ENCODE data around the gene STARD13. TPM values are rescaled to one million over a fixed set of nuclear protein-coding genes. Genes with fewer than 3 reads are reported as not detected.

The STARD13 gene
- total RNA-seq, 1 experiment from 2014 or later = 1.2 TPM

DNA sequence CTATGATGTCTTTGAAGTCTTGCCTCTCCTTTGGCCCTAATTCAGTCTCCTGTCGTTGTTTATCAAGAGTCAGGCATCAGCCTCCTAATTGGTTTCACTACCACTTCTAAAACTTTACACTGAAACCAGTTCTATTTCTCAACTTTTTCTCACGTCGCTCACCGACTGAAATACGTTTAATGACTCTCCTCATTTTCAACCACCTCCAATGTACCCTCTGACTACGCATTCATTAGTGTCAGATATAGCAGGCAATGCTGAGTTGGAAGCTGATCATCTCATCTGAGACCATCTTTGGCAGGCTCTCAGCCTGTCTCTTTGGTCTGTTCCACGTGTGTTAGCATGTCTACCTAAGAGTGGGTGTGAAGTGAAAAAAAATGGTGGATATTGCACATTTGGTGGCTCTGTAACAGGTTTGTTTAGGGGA lies 141.2 kb downstream of the STARD13 start:
- H3K4me2 ChIP-seq (ENCODE audit: low read depth, low read length, poor library complexity, severe bottlenecking) = no peak overlapping the region
- no peaks in the 10 kb centered on the region for H4K20me1 ChIP-seq (ENCODE audit: insufficient read depth, low read depth, low read length)
- H3K79me2 ChIP-seq (ENCODE audit: low read length) = no peaks in the 10 kb centered on the region
- no peak overlapping the region for H2AFZ ChIP-seq (ENCODE audit: low read length)
- H3K4me3 ChIP-seq (ENCODE audit: low read length) = no peak overlapping the region
- H3K36me3 ChIP-seq (ENCODE audit: insufficient read depth, low read length) = no peaks in the 10 kb centered on the region
- H3K9me2 ChIP-seq (replicated peaks; ENCODE audit: insufficient read depth, low read length) = no peaks in the 10 kb centered on the region
- no peak overlapping the region for H3K9ac ChIP-seq (ENCODE audit: low read length)
- no peak overlapping the region for H3K27ac ChIP-seq (ENCODE audit: low read length)
- no peak for DNase-seq
- H3K9me3 ChIP-seq (ENCODE audit: low read length) = no peaks in the 10 kb centered on the region
- no peaks in the 10 kb centered on the region for H3K4me1 ChIP-seq (ENCODE audit: low read length)
- H3K27me3 ChIP-seq (ENCODE audit: low read length) = no peaks in the 10 kb centered on the region

GRCh38 chr13:33139780-33140535 lies 145.6 kb downstream of the STARD13 start:
- Histone ChIP-seq H3K36me3 (ENCODE audit: insufficient read depth, low read length) (no peaks in the 10 kb centered on the region), H4K20me1 (ENCODE audit: insufficient read depth, low read depth, low read length) (no peaks in the 10 kb centered on the region), H3K9ac (ENCODE audit: low read length) (no peak overlapping the region), H2AFZ (ENCODE audit: low read length) (no peak overlapping the region), H3K4me2 (ENCODE audit: low read depth, low read length, poor library complexity, severe bottlenecking) (no peak overlapping the region), H3K9me2 (replicated peaks; ENCODE audit: insufficient read depth, low read length) (0 out of 2 replicates have a peak, but pooled peaks cover 3% of the 10 kb centered on the region), H3K27me3 (ENCODE audit: low read length) (no peaks in the 10 kb centered on the region), H3K4me1 (ENCODE audit: low read length) (no peaks in the 10 kb centered on the region), H3K27ac (ENCODE audit: low read length) (no peak overlapping the region), H3K4me3 (ENCODE audit: low read length) (no peak overlapping the region), H3K79me2 (ENCODE audit: low read length) (no peaks in the 10 kb centered on the region), H3K9me3 (ENCODE audit: low read length) (no peaks in the 10 kb centered on the region)
- no peak for DNase-seq

DNA sequence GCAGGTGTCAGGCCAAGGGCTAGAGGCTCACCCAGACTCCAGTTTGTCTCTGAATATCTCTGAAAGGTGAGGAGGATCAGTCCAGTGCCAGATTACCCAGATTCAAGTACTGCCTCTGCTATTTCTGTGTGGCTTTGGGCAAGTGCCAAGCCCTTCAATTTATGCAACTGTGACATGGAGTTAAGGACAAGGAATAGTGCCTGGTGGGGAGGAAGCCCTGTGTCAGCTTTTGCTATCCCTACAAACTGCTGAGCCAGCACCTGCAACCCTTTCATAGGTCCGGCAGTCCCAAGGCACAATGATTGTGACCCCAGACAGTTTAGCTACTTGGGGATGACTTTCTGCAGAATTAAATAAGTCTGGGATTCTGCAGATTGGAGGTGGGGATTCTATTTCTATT lies 146.4 kb downstream of the STARD13 start:
- no peak overlapping the region for H3K4me2 ChIP-seq (ENCODE audit: low read depth, low read length, poor library complexity, severe bottlenecking)
- H3K4me1 ChIP-seq (ENCODE audit: low read length) = no peaks in the 10 kb centered on the region
- no peak for DNase-seq
- no peaks in the 10 kb centered on the region for H4K20me1 ChIP-seq (ENCODE audit: insufficient read depth, low read depth, low read length)
- no peaks in the 10 kb centered on the region for H3K79me2 ChIP-seq (ENCODE audit: low read length)
- no peaks in the 10 kb centered on the region for H3K9me3 ChIP-seq (ENCODE audit: low read length)
- no peaks in the 10 kb centered on the region for H3K27me3 ChIP-seq (ENCODE audit: low read length)
- H3K4me3 ChIP-seq (ENCODE audit: low read length) = no peak overlapping the region
- H3K9me2 ChIP-seq (replicated peaks; ENCODE audit: insufficient read depth, low read length) = 0 out of 2 replicates have a peak, but pooled peaks cover 3% of the 10 kb centered on the region
- H3K36me3 ChIP-seq (ENCODE audit: insufficient read depth, low read length) = no peaks in the 10 kb centered on the region
- no peak overlapping the region for H3K27ac ChIP-seq (ENCODE audit: low read length)
- H2AFZ ChIP-seq (ENCODE audit: low read length) = no peak overlapping the region
- no peak overlapping the region for H3K9ac ChIP-seq (ENCODE audit: low read length)

- no peak for DNase-seq
- Histone ChIP-seq H3K27me3 (ENCODE audit: low read length) (no peaks in the 10 kb centered on the region), H3K27ac (ENCODE audit: low read length) (no peak overlapping the region), H3K9me3 (ENCODE audit: low read length) (no peaks in the 10 kb centered on the region), H2AFZ (ENCODE audit: low read length) (no peak overlapping the region), H3K4me2 (ENCODE audit: low read depth, low read length, poor library complexity, severe bottlenecking) (no peak overlapping the region), H3K4me1 (ENCODE audit: low read length) (no peaks in the 10 kb centered on the region), H3K9me2 (replicated peaks; ENCODE audit: insufficient read depth, low read length) (0 out of 2 replicates have a peak, but pooled peaks cover 3% of the 10 kb centered on the region), H3K4me3 (ENCODE audit: low read length) (no peak overlapping the region), H3K79me2 (ENCODE audit: low read length) (no peaks in the 10 kb centered on the region), H4K20me1 (ENCODE audit: insufficient read depth, low read depth, low read length) (no peaks in the 10 kb centered on the region), H3K36me3 (ENCODE audit: insufficient read depth, low read length) (no peaks in the 10 kb centered on the region), H3K9ac (ENCODE audit: low read length) (no peak overlapping the region)
Observed at GRCh38 chr13:33138441-33138840, 147.1 kb downstream of the STARD13 start.

GRCh38 chr13:33137721-33138120 lies 147.8 kb downstream of the STARD13 start:
- Histone ChIP-seq H3K4me1 (ENCODE audit: low read length) (no peaks in the 10 kb centered on the region), H3K9me3 (ENCODE audit: low read length) (no peaks in the 10 kb centered on the region), H3K9me2 (replicated peaks; ENCODE audit: insufficient read depth, low read length) (0 out of 2 replicates have a peak, but pooled peaks cover 3% of the 10 kb centered on the region), H3K4me2 (ENCODE audit: low read depth, low read length, poor library complexity, severe bottlenecking) (no peak overlapping the region), H2AFZ (ENCODE audit: low read length) (no peak overlapping the region), H3K9ac (ENCODE audit: low read length) (no peak overlapping the region), H3K79me2 (ENCODE audit: low read length) (no peaks in the 10 kb centered on the region), H3K27me3 (ENCODE audit: low read length) (no peaks in the 10 kb centered on the region), H3K27ac (ENCODE audit: low read length) (no peak overlapping the region), H3K36me3 (ENCODE audit: insufficient read depth, low read length) (no peaks in the 10 kb centered on the region), H3K4me3 (ENCODE audit: low read length) (no peak overlapping the region), H4K20me1 (ENCODE audit: insufficient read depth, low read depth, low read length) (no peaks in the 10 kb centered on the region)
- no peak for DNase-seq

GRCh38 chr13:33135097-33135496 lies 150.5 kb downstream of the STARD13 start:
- 0 out of 2 replicates have a peak, but pooled peaks cover 3% of the 10 kb centered on the region for H3K9me2 ChIP-seq (replicated peaks; ENCODE audit: insufficient read depth, low read length)
- no peak overlapping the region for H2AFZ ChIP-seq (ENCODE audit: low read length)
- H3K27me3 ChIP-seq (ENCODE audit: low read length) = no peaks in the 10 kb centered on the region
- H3K4me3 ChIP-seq (ENCODE audit: low read length) = no peak overlapping the region
- no peaks in the 10 kb centered on the region for H3K4me1 ChIP-seq (ENCODE audit: low read length)
- no peak for DNase-seq
- H3K4me2 ChIP-seq (ENCODE audit: low read depth, low read length, poor library complexity, severe bottlenecking) = no peak overlapping the region
- no peak overlapping the region for H3K9ac ChIP-seq (ENCODE audit: low read length)
- no peaks in the 10 kb centered on the region for H3K79me2 ChIP-seq (ENCODE audit: low read length)
- no peaks in the 10 kb centered on the region for H4K20me1 ChIP-seq (ENCODE audit: insufficient read depth, low read depth, low read length)
- H3K9me3 ChIP-seq (ENCODE audit: low read length) = no peaks in the 10 kb centered on the region
- H3K36me3 ChIP-seq (ENCODE audit: insufficient read depth, low read length) = no peaks in the 10 kb centered on the region
- H3K27ac ChIP-seq (ENCODE audit: low read length) = no peak overlapping the region

- H3K9me2 ChIP-seq (replicated peaks; ENCODE audit: insufficient read depth, low read length) = 0 out of 2 replicates have a peak, but pooled peaks cover 3% of the 10 kb centered on the region
- H3K4me3 ChIP-seq (ENCODE audit: low read length) = no peak overlapping the region
- H3K27me3 ChIP-seq (ENCODE audit: low read length) = no peaks in the 10 kb centered on the region
- no peak overlapping the region for H3K4me2 ChIP-seq (ENCODE audit: low read depth, low read length, poor library complexity, severe bottlenecking)
- H3K79me2 ChIP-seq (ENCODE audit: low read length) = no peaks in the 10 kb centered on the region
- no peak overlapping the region for H2AFZ ChIP-seq (ENCODE audit: low read length)
- no peak overlapping the region for H3K27ac ChIP-seq (ENCODE audit: low read length)
- H3K9me3 ChIP-seq (ENCODE audit: low read length) = no peaks in the 10 kb centered on the region
- no peaks in the 10 kb centered on the region for H3K4me1 ChIP-seq (ENCODE audit: low read length)
- no peaks in the 10 kb centered on the region for H4K20me1 ChIP-seq (ENCODE audit: insufficient read depth, low read depth, low read length)
- DNase-seq = no peak
- H3K36me3 ChIP-seq (ENCODE audit: insufficient read depth, low read length) = no peaks in the 10 kb centered on the region
- no peak overlapping the region for H3K9ac ChIP-seq (ENCODE audit: low read length)
Observed at GRCh38 chr13:33134213-33134612, 151.3 kb downstream of the STARD13 start.

- Histone ChIP-seq H3K4me3 (ENCODE audit: low read length) (no peak overlapping the region), H3K4me1 (ENCODE audit: low read length) (no peaks in the 10 kb centered on the region), H2AFZ (ENCODE audit: low read length) (no peak overlapping the region), H4K20me1 (ENCODE audit: insufficient read depth, low read depth, low read length) (no peaks in the 10 kb centered on the region), H3K9me3 (ENCODE audit: low read length) (no peaks in the 10 kb centered on the region), H3K9me2 (replicated peaks; ENCODE audit: insufficient read depth, low read length) (0 out of 2 replicates have a peak, but pooled peaks cover 3% of the 10 kb centered on the region), H3K27me3 (ENCODE audit: low read length) (no peaks in the 10 kb centered on the region), H3K9ac (ENCODE audit: low read length) (no peak overlapping the region), H3K27ac (ENCODE audit: low read length) (no peak overlapping the region), H3K4me2 (ENCODE audit: low read depth, low read length, poor library complexity, severe bottlenecking) (no peak overlapping the region), H3K36me3 (ENCODE audit: insufficient read depth, low read length) (no peaks in the 10 kb centered on the region), H3K79me2 (ENCODE audit: low read length) (no peaks in the 10 kb centered on the region)
- DNase-seq = no peak
Observed at GRCh38 chr13:33132644-33133440, 152.7 kb downstream of the STARD13 start.
